Measurements from ENCODE around the gene VWDE. TPM values are rescaled to one million over a fixed set of nuclear protein-coding genes. Genes with fewer than 3 reads are reported as not detected.

The VWDE gene
- total and polyA plus RNA-seq, 8 donors, result 0.06 to 19.3 (median 1.4) TPM; not detected in 3

DNA sequence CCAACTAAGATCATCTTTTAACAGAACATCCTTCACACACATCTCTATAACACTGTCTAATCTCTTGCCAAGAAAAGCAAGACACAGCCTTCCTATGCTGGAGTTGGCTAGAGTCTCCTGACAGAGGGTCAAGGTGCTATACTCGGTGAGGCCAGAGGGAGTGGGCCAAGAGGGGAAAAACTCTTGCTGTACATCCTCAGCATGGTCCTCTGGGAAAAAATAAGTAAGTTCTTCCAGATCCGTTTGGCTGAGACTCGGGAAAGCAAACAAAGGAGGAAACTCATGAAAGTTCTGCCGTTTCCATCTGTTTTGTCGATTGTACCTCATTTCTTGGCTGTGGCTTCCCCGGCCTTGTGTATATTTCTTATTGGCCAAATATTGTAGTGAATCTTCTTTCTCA, 33.9 kb downstream of the VWDE start:
- H3K4me1 ChIP-seq, result no peaks in the 10 kb centered on the region
- intact Hi-C loops (cut with DNase I; ENCODE audit: low total_unique reads), result no loop called here
- H3K27me3 ChIP-seq, result no peaks in the 10 kb centered on the region
- no peak overlapping the region for H3K4me3 ChIP-seq
- no peaks in the 10 kb centered on the region for H3K36me3 ChIP-seq
- H3K27ac ChIP-seq, result no peak overlapping the region
- whole genome bisulfite sequencing, 5 donors, result 68 to 81% (median 76%) methylated on average over 6 of the region's 6 CpGs
- peak in 1 of 2 donors; percentile 15 for DNase-seq
- H3K9me3 ChIP-seq, result no peaks in the 10 kb centered on the region
- no peak for TF ChIP-seq EP300 (IDR thresholded peaks at IDR 0.05)
- TF ChIP-seq, protein P1, sequence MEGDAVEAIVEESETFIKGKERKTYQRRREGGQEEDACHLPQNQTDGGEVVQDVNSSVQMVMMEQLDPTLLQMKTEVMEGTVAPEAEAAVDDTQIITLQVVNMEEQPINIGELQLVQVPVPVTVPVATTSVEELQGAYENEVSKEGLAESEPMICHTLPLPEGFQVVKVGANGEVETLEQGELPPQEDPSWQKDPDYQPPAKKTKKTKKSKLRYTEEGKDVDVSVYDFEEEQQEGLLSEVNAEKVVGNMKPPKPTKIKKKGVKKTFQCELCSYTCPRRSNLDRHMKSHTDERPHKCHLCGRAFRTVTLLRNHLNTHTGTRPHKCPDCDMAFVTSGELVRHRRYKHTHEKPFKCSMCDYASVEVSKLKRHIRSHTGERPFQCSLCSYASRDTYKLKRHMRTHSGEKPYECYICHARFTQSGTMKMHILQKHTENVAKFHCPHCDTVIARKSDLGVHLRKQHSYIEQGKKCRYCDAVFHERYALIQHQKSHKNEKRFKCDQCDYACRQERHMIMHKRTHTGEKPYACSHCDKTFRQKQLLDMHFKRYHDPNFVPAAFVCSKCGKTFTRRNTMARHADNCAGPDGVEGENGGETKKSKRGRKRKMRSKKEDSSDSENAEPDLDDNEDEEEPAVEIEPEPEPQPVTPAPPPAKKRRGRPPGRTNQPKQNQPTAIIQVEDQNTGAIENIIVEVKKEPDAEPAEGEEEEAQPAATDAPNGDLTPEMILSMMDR (IDR thresholded peaks at IDR 0.05), result no peak

DNA sequence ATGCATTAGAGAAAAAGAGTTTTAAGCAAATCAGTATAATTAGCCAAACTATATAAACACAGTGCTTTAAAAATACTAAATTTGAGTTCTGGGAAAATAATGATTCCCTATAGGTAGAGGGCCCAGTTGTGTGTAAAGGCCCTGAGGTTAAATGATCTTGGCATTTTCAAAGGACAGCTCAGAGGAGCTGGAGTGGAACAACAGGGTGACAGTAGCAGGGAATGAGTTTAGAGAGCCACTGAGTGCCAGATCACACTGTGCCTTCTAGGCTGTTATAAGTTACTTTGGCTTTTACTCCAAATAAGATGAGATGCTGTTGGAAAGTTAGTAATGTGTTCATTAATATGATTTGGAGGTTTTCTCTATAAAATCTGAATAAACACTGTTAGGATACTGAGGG, 34.6 kb downstream of the VWDE start:
- Histone ChIP-seq H3K4me1 (no peaks in the 10 kb centered on the region), H3K36me3 (no peaks in the 10 kb centered on the region), H3K27ac (no peak overlapping the region), H3K4me3 (no peak overlapping the region), H3K9me3 (no peaks in the 10 kb centered on the region), H3K27me3 (no peaks in the 10 kb centered on the region)
- intact Hi-C loops (cut with DNase I; ENCODE audit: low total_unique reads), result no loop called here
- TF ChIP-seq EP300 (IDR thresholded peaks at IDR 0.05) (no peak), POLR2A (IDR thresholded peaks at IDR 0.05) (no peak), POLR2AphosphoS5 (IDR thresholded peaks at IDR 0.05) (no peak)
- TF ChIP-seq, protein P1 (IDR thresholded peaks at IDR 0.05), result no peak
- DNase-seq, result no peak

DNA sequence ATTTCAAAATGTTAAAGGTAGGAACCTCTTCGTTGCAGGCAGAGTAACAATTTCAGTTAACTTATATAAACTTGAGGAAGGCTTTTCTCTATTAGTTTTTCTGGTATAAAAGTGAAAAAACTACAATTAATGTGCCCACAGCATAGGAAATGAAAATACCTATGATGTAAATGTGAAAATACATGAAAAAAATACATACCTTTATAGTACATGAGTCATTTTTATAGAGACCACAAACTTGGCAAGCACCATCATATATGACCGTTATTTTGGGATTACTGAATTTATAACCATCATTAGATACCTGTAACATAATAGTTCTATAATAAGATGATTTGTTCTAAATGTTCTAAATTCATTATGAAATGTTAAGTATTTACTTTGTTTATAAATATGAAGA, 42.7 kb downstream of the VWDE start:
- WGBS, 5 donors, result 35 to 57% (median 53%) methylated on average over 2 of the region's 2 CpGs
- TF ChIP-seq POLR2A (IDR thresholded peaks at IDR 0.05), result no peak
- Histone ChIP-seq H3K36me3 (no peaks in the 10 kb centered on the region), H3K4me1 (no peaks in the 10 kb centered on the region), H3K27me3 (no peaks in the 10 kb centered on the region), H3K9me3 (no peaks in the 10 kb centered on the region), H3K4me3 (no peak overlapping the region), H3K27ac (no peak overlapping the region)
- DNase-seq, result no peak
- intact Hi-C loops (cut with DNase I; ENCODE audit: low total_unique reads), result no loop called here

DNA sequence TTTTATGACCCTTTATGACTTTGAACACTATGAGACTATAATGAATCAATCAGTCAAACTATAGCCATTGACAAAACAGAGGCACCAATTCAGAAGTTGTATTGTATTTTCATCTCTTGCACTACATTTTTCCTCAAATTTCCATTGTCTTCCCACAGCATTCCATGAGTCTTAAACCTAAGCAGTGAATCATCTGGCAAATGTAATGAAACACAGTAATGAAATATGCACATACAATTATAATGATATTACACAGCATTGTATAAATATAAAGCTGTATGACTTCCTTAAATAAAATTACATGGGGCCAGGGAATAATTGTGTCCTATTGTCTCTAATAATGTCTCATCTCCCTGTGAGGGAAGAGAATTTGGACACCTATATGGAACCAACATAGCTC, 45.0 kb downstream of the VWDE start:
- Histone ChIP-seq H3K4me3 (no peak overlapping the region), H3K27ac (no peak overlapping the region), H3K4me1 (no peaks in the 10 kb centered on the region), H3K36me3 (no peaks in the 10 kb centered on the region), H3K9me3 (no peaks in the 10 kb centered on the region), H3K27me3 (no peaks in the 10 kb centered on the region)
- intact Hi-C loops (cut with DNase I; ENCODE audit: low total_unique reads), result no loop called here
- DNase-seq, result no peak
- TF ChIP-seq POLR2A (IDR thresholded peaks at IDR 0.05), result no peak
- TF ChIP-seq, protein P1 (IDR thresholded peaks at IDR 0.05), result no peak
- TF ChIP-seq POLR2AphosphoS5 (IDR thresholded peaks at IDR 0.05), result no peak
- TF ChIP-seq EP300 (IDR thresholded peaks at IDR 0.05), result no peak

DNA sequence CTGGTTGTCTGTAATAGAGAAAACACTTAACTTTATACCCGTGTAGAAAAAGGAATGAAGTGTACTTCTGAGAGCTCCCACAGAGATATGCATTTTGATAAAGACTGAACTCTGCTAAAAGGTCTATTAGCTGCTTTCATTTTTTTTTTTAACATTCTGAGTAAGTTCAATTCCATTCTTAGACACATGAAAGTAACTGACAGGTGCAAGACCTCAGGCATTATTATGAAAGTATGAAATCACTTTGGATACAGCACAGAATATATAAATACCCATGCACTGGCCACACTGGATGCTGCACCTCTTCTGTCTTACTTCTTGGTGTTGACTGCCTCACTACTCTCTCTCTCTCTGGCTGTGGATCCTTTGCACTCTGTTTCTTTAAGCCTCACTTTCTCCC, 46.2 kb downstream of the VWDE start:
- no peak for DNase-seq
- Histone ChIP-seq H3K4me1 (no peaks in the 10 kb centered on the region), H3K27me3 (no peaks in the 10 kb centered on the region), H3K36me3 (no peaks in the 10 kb centered on the region), H3K4me3 (no peak overlapping the region), H3K9me3 (no peaks in the 10 kb centered on the region), H3K27ac (no peak overlapping the region)
- 11 to 28% (median 18%) methylated on average over 1 of the region's 1 CpG for WGBS, 5 donors
- intact Hi-C loops (cut with DNase I; ENCODE audit: low total_unique reads), result no loop called here
- no peak for TF ChIP-seq POLR2A (IDR thresholded peaks at IDR 0.05)
- TF ChIP-seq, protein P1 (IDR thresholded peaks at IDR 0.05), result no peak
- no peak for TF ChIP-seq EP300 (IDR thresholded peaks at IDR 0.05)
- no peak for TF ChIP-seq POLR2AphosphoS5 (IDR thresholded peaks at IDR 0.05)

Data from stomach (tissue), 9 donors.